Activated T-helper 9 cell treated with anti-CD3 and anti-CD28 coated beads, Interleukin-2, amount 50 U/mL, for 16 hours (primary cell): Measurements from ENCODE around the gene PHC2.

Experiments used
- DNase-seq: peaks from one replicate; pipeline ENCODE4 v3.0.0-alpha.2; 2020; ENCODE audit warnings: low read depth

Gene PHC2, protein sequence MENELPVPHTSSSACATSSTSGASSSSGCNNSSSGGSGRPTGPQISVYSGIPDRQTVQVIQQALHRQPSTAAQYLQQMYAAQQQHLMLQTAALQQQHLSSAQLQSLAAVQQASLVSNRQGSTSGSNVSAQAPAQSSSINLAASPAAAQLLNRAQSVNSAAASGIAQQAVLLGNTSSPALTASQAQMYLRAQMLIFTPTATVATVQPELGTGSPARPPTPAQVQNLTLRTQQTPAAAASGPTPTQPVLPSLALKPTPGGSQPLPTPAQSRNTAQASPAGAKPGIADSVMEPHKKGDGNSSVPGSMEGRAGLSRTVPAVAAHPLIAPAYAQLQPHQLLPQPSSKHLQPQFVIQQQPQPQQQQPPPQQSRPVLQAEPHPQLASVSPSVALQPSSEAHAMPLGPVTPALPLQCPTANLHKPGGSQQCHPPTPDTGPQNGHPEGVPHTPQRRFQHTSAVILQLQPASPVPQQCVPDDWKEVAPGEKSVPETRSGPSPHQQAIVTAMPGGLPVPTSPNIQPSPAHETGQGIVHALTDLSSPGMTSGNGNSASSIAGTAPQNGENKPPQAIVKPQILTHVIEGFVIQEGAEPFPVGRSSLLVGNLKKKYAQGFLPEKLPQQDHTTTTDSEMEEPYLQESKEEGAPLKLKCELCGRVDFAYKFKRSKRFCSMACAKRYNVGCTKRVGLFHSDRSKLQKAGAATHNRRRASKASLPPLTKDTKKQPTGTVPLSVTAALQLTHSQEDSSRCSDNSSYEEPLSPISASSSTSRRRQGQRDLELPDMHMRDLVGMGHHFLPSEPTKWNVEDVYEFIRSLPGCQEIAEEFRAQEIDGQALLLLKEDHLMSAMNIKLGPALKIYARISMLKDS

DNA sequence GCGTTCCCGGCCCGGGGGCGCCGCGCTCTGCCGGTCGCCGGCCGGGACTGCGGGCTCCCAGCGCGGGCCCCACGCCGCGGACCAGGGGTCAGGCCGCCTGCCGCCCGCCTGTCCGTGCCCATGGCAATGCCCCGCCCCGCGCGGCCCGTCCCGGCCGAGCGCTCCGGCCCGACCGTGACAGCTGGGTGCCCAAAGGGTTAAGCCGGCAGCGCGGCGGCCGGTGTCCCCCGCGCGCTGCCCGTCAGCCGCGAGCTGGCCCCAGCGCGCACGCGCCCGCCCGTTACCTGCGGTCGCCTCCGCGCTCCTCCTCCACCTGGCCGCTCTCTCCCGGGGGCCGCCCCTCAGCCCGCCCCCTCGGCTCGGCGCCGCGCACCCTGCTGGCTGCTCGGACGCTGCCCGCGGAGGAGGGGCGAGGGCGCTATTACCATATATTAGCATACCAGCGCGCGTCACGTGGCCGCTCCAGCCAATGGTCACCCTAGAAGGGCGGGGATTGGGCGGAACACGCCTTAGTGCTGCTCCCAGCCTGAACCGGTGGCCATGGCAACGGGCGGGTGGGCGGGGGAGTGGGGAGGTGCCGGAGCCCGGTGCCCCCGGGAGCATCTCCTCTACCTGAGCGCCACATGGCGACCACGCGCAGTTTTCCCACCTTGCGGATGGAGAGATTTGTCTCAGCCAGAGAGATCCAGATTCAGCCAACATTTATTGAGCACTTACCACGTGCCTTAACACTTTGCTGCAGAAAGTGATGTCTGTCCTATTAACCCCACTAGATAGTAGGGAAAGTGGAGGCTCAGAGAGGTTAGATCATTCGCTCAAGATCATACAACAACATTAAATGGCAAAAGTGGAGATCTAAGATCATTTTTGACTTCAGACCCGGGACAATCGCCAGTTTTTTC, at the start of gene PHC2:
TSS of gene PHC2 (minus strand) at position 404 of the 902 bp plus-strand sequence. CDS start 55,556 bp downstream, outside the sequence.
- DNase-seq: peak; percentile 89

DNA sequence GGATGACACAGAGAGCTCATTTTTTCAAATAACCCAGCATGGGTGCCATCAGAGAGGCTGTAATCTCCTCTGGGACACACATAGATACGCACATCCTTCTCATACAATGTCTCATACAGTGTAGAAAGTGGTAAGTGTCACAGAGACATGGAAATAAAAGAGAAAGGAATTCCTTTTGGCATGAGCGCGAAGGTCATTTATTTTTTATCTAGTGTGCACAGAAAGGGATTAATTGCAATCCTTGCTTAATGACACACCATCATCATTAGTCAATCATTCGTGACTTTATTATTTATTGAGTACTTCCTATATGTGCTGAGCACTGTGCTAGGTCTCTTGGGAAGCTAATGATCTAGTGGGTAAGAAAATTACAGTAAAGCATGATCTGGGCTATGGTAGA, 46.6 kb upstream of the PHC2 start:
- no peak for DNase-seq

DNA sequence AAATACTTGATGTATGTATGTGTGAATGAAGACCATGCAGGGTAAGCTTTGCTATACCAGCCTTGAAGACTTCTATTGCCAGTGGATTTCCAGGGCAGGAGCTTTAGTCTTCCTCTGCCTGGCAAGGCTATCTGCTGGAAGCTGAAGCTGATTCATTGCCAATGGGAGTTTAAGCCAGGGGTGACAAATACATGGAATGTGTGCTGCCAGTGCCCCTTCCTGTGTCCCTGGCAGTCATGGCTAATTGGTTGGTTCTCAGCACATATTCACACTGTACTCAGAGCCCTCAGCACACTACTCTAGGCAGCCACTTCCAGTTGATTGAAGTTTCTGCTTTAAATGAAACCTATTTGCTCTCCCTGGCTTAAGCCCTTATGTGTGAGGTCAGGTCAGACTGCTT, 43.0 kb upstream of the PHC2 start:
- DNase-seq: no peak

DNA sequence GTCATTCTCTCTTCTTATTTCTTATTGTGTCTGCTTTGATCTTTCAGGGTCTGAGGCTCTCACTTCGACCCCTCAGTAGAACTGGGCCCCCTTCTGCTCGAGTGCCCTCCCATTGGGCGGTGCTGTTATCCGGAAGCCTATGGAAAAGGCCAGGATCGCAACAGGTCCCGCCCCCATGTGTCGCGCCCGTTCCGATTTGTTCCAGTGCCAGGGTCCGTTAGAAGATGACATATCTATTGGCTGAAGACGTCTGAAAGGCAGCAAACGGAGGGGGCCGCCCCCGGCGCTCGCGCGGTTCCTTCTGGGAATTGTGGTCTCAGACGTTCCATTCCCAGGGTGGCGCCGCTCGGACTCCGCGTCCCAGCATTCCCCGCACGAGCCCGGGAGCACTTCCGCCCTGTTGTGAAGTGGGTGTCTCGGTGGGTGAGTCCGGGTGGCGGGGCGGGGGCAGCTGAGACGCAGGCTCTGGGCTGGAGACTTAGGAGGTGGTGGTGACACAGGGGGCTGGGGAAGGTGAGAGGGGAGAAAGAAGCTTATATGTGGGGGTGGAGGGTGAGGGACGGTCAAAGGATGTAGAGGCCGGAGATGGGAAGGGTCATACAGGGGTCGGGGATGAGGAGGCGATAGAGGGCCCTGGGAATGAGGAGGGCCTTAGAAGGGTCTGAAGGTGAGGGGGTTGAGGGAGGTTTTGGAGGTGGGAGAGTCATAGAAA, 41.5 kb upstream of the PHC2 start, which contains the start of gene ZSCAN20:
TSS of gene ZSCAN20 (plus strand) at position 377 of the 712 bp plus-strand sequence. CDS start 6,644 bp downstream, outside the sequence.
- peak; percentile 80 for DNase-seq

- DNase-seq: no peak
These were observed 40.5 kb upstream of the PHC2 start for GRCh38 chr1:33471416-33471815.

- DNase-seq: peak; percentile 26
These were observed 39.7 kb upstream of the PHC2 start for GRCh38 chr1:33470495-33471012.

DNA sequence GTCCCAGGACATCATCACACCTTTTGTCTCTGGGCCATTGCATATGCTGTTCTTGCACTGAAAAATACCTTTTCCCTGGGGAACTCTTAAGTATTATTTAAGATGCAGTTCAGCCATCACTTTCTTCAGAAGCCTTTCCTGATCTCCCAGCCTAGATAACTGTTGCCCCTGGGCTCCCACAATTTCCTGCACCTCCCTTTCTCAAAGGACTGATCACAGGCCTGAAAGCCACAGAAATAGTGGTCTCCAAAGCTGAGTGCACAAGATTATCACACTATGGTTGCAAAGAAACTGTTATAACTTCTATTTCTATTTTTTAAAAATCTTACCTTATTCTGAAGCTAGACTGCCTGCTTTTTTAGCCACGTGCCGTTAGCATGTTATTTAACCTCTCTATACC, 38.8 kb upstream of the PHC2 start:
- DNase-seq: no peak

DNA sequence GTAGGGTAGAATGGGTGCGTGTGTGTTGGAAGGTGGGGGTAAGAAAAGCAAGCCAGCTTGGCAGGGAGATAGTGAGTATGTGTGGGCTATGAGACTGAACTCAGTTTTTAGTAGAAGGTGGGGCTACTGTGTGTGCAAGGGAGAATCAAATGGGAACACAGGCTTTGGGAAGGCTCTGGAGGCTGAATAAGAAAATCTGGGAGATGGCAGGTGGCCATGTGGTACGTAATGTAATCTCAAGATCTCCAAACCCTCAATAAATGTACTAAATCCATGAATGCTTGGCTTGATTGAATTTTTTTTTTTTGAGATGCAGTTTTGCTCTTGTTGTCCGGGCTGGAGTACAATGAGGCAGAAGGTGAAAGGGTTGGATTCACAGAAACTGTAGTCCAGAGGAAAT, 38.1 kb upstream of the PHC2 start:
- no peak for DNase-seq

GRCh38 chr1:33468531-33468930, 37.6 kb upstream of the PHC2 start:
- no peak for DNase-seq

- no peak for DNase-seq
These were observed 37.1 kb upstream of the PHC2 start for GRCh38 chr1:33468011-33468410.

- DNase-seq: no peak
These were observed 35.3 kb upstream of the PHC2 start for GRCh38 chr1:33466159-33466558.

DNA sequence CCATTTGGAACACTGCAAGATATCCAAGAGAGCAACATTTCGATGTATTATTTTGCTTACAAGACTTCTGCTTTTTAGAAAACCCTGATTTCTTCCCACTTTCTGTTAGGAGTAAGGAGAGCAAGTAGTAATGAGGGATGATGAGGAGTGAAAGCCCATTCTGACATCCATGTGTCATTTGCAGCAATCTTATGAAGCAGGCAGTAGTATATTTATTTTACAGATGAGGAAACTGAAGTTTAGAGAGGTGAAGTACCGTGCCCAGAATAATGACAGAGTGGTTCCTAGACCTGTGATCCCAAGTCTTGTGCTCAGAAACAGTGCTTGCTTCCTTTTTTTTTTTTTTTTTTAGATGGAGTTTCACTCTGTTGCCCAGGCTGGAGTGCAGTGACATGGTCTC, 34.4 kb upstream of the PHC2 start:
- DNase-seq: no peak

DNA sequence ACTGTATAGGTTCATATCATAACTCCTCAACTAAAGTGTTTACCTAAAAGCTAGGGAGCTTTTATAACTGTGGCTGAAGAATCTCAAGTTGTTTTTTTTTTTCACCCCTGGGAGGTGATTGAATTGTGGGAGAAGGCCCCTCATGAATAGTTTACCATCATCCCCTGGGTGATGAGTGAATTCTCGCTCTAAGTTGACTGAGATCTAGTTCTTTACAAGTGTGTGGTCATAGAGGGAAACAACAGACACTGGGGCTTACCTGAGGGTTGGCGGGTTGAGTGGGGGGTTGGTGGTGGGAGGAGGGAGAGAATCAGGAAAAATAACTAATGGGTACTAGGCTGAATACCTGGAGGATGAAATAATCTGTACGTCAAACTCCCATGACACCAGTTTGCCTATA, 33.7 kb upstream of the PHC2 start:
- no peak for DNase-seq

- DNase-seq: no peak
These were observed 31.7 kb upstream of the PHC2 start for GRCh38 chr1:33462405-33463164.

- DNase-seq: no peak
These were observed 30.2 kb upstream of the PHC2 start for GRCh38 chr1:33460947-33461629.

- DNase-seq: no peak
These were observed 29.2 kb upstream of the PHC2 start for GRCh38 chr1:33460144-33460543.

GRCh38 chr1:33459691-33460090, 28.8 kb upstream of the PHC2 start:
- no peak for DNase-seq

GRCh38 chr1:33456502-33456886, 25.6 kb upstream of the PHC2 start:
- DNase-seq: no peak
